HG02884 (cell line): Measurements from ENCODE around the gene EGFLAM.

Experiments
- ATAC-seq: cut with Tn5 transposase; IDR thresholded peaks from one replicate; pipeline ENCODE4 v1.9.1; 2021; ENCODE audit warnings: mild to moderate bottlenecking, moderate library complexity; ENCODE audit not compliant: unreplicated experiment

EGFLAM gene

GRCh38 chr5:38467353-38468040, 209.1 kb downstream of the EGFLAM start:
- ATAC-seq = no peak

GRCh38 chr5:38468202-38468673, 209.9 kb downstream of the EGFLAM start:
- no peak for ATAC-seq

DNA sequence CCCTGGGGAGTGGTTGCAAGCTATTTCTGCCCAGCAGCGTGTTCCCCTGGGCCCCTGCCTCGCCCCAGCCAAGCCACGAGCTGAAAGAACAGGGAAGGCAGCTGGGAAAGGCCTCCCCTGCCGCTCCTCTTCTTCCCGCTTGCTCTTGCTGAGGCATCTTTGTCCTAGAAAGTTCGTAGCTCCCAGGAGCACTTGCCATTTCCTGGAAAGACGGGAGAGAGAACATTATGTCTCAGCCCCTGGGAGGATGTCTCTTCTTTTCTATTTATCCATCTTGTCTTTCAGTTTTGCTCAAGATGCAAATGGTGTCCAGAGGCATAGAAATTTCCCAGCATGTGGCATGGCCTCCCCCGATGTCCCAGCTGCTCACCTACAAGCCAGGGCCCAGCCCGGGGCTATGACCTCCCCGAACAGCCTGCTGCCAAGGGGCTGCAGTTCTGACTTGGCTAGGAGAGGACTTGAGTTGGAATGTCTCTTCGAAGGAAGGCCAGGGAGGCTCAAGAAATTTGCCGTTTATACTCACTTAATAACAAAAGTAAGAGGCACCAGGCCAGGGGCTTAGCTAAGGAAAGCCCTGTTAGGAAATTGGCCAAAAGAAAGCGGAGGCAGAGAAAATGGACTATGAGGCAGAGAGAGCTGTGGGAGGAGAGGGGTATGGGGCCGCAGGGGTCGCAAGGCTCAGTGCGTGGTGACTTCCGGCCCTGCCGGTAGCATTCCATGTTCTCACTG, 210.8 kb downstream of the EGFLAM start:
- no peak for ATAC-seq

DNA sequence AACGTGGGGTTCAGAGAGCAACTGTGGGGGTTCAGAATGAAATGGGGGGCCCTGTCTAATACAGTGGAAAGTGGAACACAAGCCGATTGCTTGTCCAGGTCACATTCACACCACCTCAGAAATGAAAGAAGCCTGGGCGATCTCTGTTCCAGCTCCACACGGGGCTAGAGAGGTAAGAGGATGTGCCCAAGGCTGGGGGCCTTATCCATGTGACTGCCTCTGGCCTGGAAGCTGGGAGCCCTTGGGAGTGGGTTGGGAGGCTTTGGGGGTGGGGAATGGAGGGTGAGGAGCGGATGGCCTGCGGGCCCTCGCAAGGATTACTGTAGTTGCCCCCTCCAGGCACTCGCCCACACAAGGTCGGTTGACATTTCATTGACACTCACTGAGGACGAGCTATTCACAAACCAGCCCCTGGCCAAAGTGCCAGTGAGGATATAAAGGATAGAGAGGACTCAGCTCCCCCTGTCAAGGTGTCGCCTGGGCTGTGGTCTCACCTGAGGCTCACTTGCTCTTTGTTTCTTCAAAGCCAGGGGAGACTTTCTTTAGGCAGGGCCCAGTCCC, 211.4 kb downstream of the EGFLAM start:
- ATAC-seq = no peak

DNA sequence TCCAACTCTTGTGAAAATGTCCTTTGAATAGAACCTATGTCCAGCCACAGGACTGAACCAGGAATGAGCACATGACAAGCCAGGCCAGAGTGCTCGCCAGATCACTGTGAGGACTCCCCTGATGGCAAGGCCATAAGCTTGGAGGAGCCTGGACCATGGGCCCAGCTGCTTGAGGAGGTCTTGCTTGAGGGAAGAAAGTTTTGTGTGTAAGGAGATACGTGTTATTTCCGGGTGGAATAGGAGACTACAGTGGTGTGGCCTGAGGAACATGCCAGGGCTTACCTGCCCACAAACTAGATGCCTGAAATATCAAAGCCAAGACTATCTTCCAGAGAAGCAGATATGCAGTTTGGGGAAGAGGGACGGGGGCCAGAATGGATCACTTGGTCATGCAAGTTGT, 213.3 kb downstream of the EGFLAM start:
- ATAC-seq = no peak

DNA sequence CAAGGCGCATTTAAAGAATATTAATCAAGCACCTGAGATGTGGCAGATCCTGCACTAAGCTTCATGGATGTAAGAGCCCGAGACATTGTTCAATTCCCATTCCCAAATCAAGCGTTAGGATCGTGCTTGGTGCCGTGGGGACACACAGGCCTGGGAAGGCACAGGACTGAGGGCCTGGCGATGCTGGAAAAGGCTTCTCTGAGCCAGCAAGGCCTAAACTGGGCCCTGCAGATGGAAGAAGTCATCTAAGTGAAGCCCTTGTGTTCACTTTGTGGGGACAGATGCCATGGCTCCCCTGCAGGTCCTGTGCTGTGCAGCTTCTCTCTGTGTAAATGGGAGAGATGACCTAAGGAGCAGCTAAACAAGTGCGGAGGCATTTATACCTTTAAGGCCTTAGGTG, 214.2 kb downstream of the EGFLAM start:
- no peak for ATAC-seq

DNA sequence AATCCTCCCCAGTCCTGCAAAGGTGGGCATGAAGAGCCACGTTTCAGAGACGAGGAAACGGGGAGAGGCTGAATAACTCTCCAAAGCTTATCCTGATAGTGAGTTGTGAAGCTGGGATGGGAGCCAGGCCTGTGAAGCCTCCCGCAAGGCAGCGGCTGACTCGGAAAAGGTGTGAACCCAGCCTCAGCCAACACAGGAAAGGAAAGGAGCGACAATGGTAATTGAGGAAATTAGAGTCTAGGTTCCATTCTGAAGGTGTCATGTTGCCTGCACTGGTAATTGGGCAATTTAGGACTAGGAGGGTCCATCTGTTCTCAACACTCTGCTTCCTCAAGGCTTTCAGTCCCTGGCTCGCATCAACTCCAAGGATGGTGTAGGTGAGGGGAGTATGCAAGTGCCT, 214.6 kb downstream of the EGFLAM start:
- ATAC-seq = no peak

GRCh38 chr5:38478166-38478565, 219.8 kb downstream of the EGFLAM start:
- no peak for ATAC-seq

DNA sequence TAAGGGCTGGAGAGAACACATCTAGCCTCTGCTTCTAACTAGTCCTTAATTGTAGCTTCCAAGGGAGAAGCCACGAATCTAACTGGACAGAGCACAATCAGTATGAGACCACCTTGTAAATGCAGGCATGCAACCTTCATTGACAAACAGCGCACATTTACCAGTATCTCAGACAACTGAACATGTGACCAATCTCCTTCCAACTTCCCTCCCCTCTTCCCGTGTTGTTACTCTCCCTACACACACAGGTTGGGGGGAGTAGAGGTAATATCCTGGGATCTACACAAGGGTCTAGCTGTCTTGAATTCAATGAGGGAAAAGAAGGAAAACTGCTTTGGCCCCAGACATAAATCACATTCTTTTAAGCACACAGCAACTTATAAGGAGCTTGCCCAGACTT, 220.5 kb downstream of the EGFLAM start:
- no peak for ATAC-seq

- ATAC-seq = no peak
Observed at GRCh38 chr5:38479315-38479904, 221.1 kb downstream of the EGFLAM start.

- ATAC-seq = no peak
Observed at GRCh38 chr5:38483805-38484398, 225.5 kb downstream of the EGFLAM start.

- ATAC-seq = no peak
Observed at GRCh38 chr5:38494175-38494574, 235.8 kb downstream of the EGFLAM start.

- ATAC-seq = no peak
Observed at GRCh38 chr5:38494763-38495162, 236.4 kb downstream of the EGFLAM start.

GRCh38 chr5:38497946-38498345, 239.6 kb downstream of the EGFLAM start:
- ATAC-seq = no peak

DNA sequence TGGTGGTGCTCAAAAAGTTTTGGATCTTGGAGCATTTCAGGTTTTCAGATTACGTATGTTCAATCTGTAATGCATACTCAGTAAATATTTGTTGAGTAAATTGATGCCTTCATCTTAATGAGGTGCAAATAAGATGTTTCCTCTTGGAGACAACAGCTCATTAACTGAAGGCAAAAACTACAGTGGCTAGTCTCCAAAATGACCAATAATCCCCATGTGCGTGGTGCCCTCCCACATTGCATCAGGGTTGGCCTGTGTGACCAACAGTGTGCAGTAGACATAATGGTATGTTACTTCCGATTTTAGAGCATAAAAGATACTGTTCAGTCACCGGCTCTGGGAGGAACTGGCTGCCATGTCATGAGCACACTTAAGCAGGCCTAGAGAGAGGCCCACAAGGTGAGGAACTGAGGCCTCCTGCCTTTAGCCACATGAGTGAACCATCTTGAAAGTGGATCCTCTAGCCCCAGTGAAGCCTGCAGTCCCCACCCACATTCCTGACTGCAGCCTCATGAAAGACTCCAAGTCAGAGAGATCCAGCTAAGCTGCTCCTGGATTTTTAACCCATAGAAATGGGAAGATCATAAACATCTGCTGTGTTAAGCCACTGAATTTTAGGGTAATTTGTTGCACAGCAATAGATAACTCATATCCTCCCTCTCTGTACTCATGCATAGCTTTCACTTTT, 242.4 kb downstream of the EGFLAM start:
- ATAC-seq = no peak

GRCh38 chr5:38506302-38506701, 247.9 kb downstream of the EGFLAM start:
- ATAC-seq = no peak

- ATAC-seq = no peak
Observed at GRCh38 chr5:38509185-38509584, 250.8 kb downstream of the EGFLAM start.
